NCI-H2196 treated with DMSO at 0.1 percent for 48 hours (cell line): Measurements from ENCODE around the gene OR1M1.
"Not testable (repeated sequence)": the region's sequence is repeated elsewhere in the genome, so short reads cannot be mapped to it uniquely, and the experiment has no call there.

Experiments used
- DNase-seq: peaks from one replicate; lab custom pipeline; 2025; ENCODE audit not compliant: unreplicated experiment; lab: John Stamatoyannopoulos, UW

The OR1M1 gene, protein sequence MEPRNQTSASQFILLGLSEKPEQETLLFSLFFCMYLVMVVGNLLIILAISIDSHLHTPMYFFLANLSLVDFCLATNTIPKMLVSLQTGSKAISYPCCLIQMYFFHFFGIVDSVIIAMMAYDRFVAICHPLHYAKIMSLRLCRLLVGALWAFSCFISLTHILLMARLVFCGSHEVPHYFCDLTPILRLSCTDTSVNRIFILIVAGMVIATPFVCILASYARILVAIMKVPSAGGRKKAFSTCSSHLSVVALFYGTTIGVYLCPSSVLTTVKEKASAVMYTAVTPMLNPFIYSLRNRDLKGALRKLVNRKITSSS

DNA sequence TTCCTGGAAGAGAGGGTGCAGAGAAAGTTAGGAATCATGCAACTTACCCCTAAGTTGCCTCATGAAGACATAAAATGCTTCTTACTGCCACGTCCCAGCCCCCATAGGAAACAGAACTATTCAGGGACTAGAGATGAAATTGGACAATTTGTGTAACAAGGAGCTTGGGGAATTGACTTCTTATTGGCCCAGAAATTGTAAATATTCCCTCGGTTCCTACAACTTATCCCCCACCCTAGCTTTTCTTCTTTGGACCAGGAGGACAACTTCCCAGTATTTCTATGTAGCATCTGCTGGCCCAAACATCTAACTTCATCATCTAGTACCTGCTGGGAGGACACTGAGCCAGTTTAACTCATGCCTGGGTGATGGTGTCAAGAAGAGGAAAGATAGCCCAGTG lies at the start of gene OR1M1:
OR1M1 (plus strand) TSS at position 301 of the 400 bp plus-strand sequence. CDS start 6,184 bp downstream, outside the sequence.
- DNase-seq, result no peak

DNA sequence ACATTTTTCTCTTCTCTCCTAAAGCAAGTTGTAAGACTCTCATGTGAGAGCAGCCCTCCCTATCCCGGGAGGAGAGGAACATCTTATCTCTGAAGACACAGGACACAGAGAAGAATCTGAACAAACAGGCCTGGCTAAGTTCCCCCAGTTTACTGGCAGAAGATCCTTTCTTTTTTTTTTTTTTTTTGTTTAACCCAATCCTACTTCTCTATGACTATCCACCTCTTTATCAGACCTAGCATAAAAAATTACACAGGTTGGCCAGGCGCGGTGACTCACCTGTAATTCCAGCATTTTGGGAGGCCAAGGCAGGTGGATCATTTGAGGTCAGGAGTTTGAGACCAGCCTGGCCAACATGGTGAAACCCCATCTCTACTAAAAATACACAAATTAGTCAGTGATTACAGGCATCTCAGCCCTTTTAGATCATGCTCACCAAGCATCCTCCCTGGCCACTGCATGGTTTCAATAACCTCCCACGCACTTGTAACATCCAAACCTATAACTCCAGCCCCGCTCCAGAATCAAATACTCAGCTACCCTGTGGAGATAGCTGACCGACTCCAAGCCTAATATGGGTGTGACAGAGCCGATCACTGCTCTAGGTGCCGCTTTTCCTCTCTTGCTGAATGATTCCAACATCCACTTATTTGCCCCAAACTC lies 49.3 kb upstream of the OR1M1 start:
- no peak for DNase-seq

DNA sequence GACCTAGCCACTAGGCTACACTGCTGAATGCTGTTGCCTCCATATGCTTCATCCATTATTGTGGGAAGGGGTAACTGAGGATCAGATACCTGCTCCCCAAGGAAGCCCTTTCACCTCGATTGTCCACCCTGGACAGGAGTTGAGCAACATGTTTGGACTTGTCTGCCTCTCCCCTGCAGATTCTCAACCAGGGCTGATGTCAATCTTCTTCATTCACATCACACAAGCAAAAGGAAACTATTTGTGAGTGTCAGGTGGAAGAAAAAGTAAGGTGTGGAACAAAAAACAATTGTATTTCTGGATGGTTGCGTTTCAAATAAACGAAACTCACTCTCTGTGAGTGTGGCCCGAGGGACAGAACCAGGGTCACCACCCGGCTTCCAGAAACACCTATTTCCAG lies 47.1 kb upstream of the OR1M1 start:
- DNase-seq, result no peak

DNA sequence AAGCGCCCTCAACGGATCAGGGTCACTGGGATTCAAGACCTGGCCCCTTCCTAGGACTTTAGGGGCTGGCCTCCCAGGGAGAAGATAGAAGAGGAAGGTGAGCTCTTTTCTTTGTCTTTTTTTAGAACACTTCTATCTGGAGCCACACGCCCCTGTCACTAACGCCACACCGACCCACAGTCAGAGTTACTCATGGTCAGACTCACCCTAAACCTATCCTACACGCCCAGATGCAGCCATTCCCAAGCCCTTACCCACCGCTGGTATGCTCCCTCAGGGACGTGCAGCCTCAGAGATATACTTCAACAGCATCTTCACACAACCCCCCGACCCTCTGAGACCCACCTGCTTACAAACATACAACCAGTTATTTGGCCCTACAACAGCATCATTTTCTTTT lies 46.7 kb upstream of the OR1M1 start:
- no peak for DNase-seq

DNA sequence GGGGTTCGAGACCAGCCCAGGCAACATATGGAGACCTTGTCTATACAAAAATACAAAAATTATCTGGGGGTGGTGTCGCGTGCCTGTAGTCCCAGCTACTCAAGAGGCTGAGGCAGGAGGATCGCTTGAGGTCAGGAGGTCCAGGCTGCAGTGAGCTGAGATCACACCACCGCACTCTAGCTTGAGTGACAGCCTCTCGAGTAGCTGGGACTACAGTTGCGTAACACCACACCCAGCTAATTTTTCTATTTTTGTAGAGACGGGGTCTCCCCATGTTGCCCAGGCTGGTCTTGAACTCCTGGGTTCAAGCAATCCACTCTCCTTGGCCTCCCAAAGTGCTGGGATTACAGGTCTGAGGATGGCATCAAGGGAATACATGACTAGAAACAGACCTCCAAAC lies 45.8 kb upstream of the OR1M1 start:
- DNase-seq, result no peak

DNA sequence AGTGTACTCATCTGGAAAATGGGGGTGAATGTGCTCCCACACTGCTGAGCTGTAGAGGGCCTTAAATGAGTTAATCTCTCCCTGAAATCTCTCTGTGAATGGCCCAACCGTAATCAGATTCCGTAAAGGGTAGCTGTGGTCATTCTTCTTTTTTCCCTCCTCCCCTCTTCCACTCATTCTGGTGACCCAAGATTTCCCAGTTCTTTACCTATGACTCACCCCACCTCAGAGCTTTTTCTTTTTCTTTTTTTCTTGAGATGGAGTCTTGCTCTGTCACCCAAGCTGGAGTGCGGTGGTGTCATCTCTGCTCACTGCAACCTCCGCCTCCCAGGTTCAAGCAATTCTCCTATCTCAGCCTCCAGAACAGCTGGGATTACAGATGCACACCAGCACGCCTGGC lies 43.3 kb upstream of the OR1M1 start:
- no peak for DNase-seq

DNA sequence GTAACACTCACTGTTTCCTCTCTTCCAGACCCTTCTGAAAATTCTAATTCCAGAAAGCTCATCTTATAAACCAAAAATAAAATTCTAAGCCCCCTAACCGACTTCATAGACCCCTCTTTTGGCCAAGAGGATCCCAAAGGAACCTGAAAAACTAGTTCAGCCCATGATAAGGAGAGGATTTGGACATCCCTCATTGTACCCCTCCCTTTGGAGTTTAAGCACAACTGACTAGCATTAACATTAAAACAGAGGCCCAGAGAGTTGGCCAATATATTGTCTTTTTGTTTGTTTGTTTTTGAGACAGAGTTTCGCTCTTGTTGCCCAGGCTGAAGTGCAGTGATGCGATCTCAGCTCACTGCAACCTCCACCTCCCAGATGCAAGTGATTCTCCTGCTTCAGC lies 42.4 kb upstream of the OR1M1 start:
- DNase-seq, result no peak

DNA sequence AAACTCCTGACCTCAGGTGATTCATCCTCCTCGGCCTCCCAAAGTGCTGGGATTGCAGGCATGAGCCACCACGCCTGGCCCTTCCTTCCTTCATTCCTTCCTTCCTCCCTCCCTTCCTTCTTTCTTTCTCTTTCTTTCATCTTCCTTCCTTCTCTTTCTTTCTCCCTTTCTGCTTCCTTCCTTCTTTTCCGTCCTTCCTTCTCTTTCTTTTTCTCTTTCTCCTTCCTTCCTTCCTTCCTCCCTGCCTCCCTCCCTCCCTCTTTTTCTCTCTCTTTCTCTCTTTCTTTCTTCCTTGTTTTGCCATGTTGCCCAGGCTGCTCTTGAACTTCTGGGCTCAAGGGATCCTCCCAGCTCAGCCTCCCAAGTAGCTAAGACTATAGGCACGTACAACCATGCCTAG lies 40.2 kb upstream of the OR1M1 start:
- DNase-seq, result no peak

DNA sequence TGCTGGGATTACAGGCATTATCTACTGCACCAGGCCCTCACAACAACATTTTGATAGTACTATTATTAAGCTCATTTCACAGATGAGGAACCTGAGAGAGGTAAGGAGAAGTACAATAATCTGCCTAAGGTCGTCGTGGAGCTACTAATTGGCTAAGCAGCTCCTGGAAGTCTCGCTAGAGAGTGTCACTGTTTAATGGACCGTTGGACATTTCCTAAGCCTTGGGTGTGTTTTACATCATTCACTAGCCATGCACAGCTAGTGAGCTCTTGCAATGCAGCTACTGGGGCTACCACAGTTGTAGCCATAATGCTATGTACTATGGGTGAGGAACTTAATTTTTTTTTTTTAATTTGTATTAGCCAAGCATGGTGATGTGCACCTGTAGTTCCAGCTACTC lies 34.0 kb upstream of the OR1M1 start:
- no peak for DNase-seq

DNA sequence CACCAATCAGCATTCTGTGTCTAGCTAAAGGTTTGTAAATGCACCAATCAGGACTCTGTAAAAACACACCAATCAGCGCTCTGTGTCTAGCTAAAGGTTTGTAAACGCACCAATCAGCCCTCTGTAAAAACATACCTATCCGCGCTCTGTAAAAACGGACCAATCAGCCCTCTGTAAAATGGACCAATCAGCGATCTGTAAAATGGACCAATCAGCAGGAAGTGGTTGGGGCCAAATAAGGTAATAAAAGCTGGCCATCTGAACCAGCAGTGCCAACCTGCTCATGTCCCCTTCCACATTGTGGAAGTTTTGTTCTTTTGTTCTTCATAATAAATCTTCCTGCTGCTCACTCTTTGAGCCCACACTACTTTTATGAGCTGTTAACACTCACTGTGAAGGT lies 33.2 kb upstream of the OR1M1 start:
- DNase-seq, result not testable (repeated sequence)

DNA sequence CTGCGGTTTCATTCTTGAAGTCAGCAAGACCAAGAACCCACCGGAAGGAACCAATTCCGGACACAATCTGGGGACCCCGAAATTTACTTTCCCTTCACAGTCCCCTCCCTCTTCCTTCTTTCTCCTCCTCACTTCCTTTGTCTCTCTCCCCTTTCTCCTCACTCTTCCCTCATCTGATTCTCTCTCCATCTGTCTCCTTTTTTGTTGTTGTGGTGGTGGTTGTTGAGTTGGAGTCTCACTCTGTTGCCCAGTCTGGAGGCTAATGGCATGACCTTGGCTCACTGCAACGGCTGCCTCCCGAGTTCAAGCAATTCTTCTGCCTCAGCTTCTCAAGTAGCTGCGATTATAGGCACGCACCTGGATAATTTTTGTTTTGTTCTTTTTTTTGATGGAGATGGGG lies 32.7 kb upstream of the OR1M1 start:
- DNase-seq, result no peak

DNA sequence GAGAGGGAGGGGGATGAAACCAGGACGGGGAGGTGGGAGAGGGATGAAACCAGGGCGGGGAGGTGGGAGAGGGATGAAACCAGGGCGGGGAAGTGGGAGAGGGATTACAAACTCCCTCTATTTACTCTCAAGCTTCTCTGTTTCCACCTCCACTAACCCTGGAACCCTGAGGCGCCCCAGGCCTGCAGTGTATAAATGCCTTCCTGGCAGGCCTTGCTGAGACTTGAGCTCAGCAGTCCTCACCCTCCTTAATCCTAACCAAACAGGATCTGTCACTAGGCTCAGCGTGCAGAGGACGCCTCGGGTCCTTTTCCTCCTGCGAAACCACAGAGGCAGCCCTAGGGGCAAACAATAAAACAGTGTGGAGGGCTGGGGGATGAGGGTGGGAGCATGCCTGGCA lies 32.1 kb upstream of the OR1M1 start:
- DNase-seq, result no peak

DNA sequence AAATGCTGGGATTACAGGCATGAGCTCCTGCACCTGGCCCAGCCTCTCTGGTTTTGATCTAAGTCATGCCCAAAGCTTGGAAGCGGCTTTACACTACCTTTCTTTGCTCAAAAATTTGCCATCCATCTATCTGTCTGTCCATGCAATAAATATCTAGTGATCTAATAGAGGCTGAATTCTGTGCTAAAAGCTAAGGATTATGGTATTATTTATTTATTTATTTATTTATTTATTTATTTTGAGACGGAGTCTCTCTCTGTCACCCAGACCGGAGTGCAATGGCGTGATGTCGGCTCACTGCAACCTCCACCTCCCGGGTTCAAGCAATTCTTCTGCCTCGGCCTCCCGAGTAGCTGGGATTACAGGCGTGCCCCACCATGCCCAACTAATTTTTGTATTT lies 30.7 kb upstream of the OR1M1 start:
- not testable (repeated sequence) for DNase-seq

DNA sequence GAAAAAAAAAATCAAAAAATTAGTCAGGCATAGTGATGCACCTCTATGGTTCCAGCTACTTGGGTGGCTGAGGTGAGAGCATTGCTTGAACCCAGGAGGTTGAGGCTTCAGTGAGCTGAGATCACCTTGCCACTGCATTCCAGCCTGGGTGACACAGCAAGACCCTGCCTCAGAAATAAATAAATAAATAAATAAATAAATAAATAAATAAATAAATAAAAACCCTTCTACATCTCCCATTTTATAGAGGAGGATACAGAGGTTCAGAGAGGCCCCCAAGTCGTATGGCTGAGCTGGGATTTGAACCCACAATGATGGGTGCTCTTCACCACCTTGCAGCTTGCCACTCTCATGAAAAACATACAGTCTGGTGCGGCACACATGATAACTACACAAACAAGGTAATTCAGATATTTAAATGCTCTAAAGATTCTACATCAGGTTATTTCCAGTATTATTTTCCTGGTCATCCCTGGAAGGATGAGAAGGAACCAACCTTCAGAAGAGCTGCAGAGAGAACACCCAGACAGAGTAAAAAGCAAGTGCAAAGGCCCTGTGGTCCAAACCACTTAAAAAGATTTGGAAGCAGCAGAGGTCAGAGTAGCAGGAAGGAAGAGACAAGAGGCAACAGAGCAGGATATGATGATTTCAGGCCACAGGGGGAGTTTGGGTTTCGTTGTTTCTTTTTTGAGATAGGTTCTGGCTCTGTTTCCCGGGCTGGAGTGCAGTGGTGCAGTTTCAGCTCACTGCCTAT lies 29.2 kb upstream of the OR1M1 start:
- DNase-seq, result no peak

DNA sequence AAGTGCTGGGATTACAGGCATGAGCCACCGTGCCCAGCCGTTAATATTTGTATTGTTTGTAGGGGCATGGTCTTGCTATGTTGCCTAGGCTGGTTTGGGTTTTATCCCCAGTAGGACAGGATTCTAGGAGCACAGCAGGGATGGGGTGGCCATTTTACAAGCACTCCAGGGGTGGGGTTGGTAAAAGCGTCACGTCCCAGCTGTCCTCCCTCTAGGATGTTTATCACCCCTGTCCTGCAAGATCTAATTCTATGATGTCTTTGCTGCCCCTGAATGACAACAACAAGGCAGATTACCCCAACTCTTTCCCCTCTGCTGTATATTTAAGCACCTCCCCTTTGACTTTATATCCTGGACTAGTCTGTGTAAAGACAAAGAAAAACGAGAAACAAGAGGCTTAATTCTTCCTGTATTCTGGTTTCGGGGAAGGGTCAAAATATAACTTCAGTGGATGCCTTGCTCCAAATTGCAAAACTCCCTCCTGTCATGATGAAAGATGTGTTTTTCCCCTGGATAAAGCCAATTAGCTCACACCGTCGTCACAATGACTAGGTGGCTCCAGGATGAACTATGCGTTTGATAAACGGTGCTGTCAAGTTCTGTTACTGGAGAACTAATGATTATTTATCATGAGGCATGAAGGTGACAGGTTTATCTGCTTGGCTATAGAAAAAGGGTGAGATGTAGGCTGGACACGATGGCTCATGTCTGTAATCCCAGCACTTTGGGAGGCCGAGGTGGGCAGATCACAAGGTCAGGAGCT lies 27.8 kb upstream of the OR1M1 start:
- DNase-seq, result no peak

DNA sequence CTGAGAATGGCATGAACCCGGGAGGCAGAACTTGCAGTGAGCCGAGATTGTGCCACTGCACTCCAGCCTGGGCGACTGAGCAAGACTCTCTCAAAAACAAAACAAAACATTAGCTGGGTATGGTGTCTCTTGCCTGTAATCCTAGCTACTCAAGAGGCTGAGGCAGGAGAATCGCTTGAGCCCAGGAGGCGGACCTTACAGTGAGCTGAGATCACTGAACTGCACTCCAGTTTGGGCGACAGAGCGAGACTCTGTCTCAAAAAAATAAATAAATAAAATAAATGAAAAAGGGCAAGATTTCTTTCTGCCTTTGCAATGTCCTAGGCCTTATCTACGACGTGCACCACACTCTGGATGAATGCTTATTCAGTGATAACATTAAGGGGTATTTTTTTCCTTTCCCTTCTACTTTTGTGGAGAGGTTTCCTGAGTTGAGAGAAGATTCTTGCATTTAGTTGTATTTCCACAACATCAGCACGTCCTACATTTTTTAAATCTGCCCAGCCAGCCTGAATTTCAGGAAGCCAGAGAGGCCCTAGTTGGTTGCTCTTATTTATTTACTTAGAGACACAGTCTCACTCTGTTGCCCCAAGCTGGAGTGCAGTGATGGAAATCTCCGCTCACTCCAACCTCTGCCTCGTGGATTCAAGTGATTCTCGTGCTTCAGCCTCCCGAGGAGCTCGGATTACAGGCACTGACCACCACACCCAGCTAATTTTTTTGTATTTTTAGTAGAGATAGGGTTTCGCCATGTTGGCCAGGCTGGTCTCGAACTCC lies 26.1 kb upstream of the OR1M1 start:
- DNase-seq, result no peak

DNA sequence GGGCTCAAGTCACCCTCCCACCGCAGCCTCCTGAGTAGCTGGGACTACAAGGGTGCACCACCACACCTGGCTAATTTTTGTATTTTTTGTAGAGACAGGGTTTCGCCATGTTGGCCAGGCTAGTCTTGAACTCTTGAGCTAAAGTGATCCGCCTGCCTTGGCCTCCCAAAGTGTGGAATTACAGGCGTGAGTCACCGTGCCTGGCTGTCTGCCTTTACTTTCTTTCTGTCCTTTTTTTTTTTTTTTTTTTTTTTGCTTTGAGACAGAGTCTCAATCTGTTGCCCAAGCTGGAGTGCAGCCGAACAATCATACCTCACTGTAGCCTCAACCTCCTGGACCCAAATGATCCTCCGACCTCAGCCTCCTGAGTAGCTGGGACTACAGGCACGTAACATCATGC lies 25.0 kb upstream of the OR1M1 start:
- DNase-seq, result no peak

DNA sequence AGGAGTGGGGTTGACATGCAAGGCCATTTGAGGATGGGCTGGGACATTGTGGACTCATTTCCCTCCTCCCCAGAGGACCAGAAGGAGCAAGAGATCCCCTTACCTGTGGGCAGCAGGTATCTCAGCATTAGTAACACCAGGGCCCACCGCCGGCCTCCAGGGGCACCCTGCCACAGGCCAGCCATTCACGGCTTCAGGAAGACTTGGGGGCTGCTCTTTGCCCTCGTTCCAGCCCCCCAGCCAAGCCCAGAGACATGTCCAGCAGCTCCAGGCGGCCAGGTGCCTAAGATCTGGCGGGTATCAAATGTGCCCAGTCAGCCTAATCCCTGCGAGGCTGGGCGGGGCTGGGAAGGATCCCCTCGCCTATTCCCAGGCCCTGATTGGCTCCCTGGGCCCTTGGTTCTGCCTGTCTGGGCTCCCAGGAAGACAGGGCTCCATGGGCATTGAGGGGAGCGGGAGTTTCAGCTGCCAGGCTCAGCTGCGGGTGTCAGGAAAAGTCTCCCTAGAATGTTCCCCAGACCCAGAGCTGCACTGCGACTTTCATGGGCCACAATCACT lies 21.3 kb upstream of the OR1M1 start:
- DNase-seq, result no peak

DNA sequence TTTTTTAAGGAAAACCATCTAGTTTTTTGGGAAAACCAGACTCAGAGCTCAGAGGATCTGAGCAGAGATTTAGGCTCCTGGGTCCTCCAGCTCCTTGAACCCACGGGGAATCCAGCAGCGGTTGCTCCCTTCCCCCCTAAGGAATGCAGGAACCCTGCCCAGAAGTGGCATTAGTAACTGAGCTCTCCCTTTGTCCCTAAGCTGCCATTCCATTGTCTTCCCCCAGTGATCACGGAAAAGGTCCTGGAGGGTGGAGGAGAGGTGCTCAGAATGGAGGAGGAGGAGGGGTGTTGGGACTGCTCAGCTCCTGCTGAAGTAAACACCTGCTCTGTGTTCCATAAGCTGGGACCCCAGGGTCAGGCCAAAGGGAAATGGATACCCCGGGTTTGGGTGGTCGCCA lies 16.8 kb upstream of the OR1M1 start:
- DNase-seq, result no peak

DNA sequence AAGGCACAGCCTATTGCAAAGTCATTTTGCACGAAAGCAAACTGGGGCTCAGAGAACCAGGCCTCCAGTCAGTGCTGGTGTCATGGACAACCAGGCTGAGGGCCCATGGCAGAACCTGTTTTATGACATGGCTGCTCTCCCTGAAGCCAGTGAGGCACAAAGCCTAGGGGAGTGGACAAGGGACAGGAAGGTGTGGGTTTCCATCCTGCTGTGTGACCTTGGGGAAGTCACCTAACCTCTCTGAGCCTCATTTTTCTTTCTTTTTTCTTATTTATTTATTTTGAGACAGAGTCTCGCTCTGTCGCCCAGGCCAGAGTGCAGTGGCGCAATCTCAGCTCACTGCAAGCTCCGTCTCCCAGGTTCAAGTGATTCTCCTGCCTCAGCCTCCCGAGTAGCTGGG lies 15.1 kb upstream of the OR1M1 start:
- not testable (repeated sequence) for DNase-seq
